Common myeloid progenitor, CD34-positive (primary cell): Measurements from ENCODE around the gene CCDC70.
"Not testable (repeated sequence)": the region's sequence is repeated elsewhere in the genome, so short reads cannot be mapped to it uniquely, and the experiment has no call there.

Experiments
- CTCF ChIA-PET: fragments of 350-600 bp; sonication (Branson Sonifier 250); formaldehyde crosslinking; loops from one replicate; lab custom pipeline; 2021; ENCODE audit warnings: antibody characterized with exemption; lab: Charles Lee
- POLR2A ChIA-PET: fragments of 350-600 bp; sonication (Branson Sonifier 250); formaldehyde crosslinking; loops from one replicate; lab custom pipeline; 2021; ENCODE audit warnings: antibody characterized with exemption; lab: Charles Lee
- DNase-seq, 3 donors: peaks; one replicate each; pipeline versions ENCODE4 v3.0.0 to v3.0.0-alpha.2; 2013
- H3K27ac ChIP-seq, 2 experiments: 1 replicate in 1 of 2; 2 replicates in 1 of 2; pipeline ENCODE4 v1.7.0; 2013; ENCODE audit warnings: inconsistent platforms in 2 of 2, low read length in 2 of 2, mild to moderate bottlenecking in 2 of 2, low read depth in 1 of 2, moderate library complexity in 1 of 2; ENCODE audit not compliant: severe bottlenecking in 2 of 2, insufficient read depth in 1 of 2, poor library complexity in 1 of 2
- H3K27me3 ChIP-seq, 5 experiments: replicated peaks in 2 of 5; 1 replicate in 3 of 5; 2 replicates in 2 of 5; pipeline versions ENCODE4 v1.6.1 to v1.7.0; 2013; ENCODE audit warnings: low read length in 4 of 5, mild to moderate bottlenecking in 2 of 5, moderate library complexity in 2 of 5, inconsistent platforms in 1 of 5; ENCODE audit not compliant: insufficient read depth in 5 of 5, control insufficient read depth in 4 of 5
- H3K36me3 ChIP-seq, 4 experiments: 1 replicate in 2 of 4; 2 replicates in 2 of 4; pipeline versions ENCODE4 v1.6.1 to v1.7.0; 2013; ENCODE audit warnings: low read length in 3 of 4, control low read depth in 1 of 4, mild to moderate bottlenecking in 1 of 4; ENCODE audit not compliant: control insufficient read depth in 4 of 4, insufficient read depth in 4 of 4
- H3K4me1 ChIP-seq, 4 experiments: 1 replicate in 3 of 4; 2 replicates in 1 of 4; pipeline versions ENCODE4 v1.6.1 to v1.7.1; 2013; ENCODE audit warnings: low read length in 3 of 4, mild to moderate bottlenecking in 3 of 4, control low read depth in 1 of 4, inconsistent platforms in 1 of 4, moderate library complexity in 1 of 4; ENCODE audit not compliant: control insufficient read depth in 4 of 4, insufficient read depth in 4 of 4; ENCODE audit errors: control extremely low read depth in 1 of 4
- H3K4me3 ChIP-seq, 7 experiments: 1 replicate in 4 of 7; 2 replicates in 3 of 7; pipeline versions ENCODE4 v1.5.1 to v1.7.0; 2013; ENCODE audit warnings: mild to moderate bottlenecking in 7 of 7, low read length in 6 of 7, moderate library complexity in 6 of 7, inconsistent platforms in 2 of 7, low read depth in 2 of 7, control low read depth in 1 of 7; ENCODE audit not compliant: insufficient read depth in 4 of 7, control insufficient read depth in 1 of 7; ENCODE audit errors: extremely low read depth in 1 of 7
- H3K9me3 ChIP-seq, 5 experiments: 1 replicate in 4 of 5; 2 replicates in 1 of 5; pipeline versions ENCODE4 v1.6.1 to v1.7.1; 2013; ENCODE audit warnings: low read length in 4 of 5, mild to moderate bottlenecking in 2 of 5, inconsistent platforms in 1 of 5, low read depth in 1 of 5, moderate library complexity in 1 of 5; ENCODE audit not compliant: control insufficient read depth in 4 of 5, insufficient read depth in 2 of 5; ENCODE audit errors: control extremely low read depth in 1 of 5
- WGBS: methylation state at CpG from one replicate; pipeline ENCODE4 v1.1.5; 2013; ENCODE audit not compliant: insufficient coverage; 5-methylcytosine and 5-hydroxymethylcytosine counted together

The CCDC70 gene

GRCh38 chr13:51902776-51903175 is 41.0 kb downstream of the CCDC70 start:
- CTCF ChIA-PET, result interaction anchor here (1.6 to 2.2 kb wide), 5 partner anchors 8 to 225 kb away, joined by 3 to 9 read pairs (median 7); partner anchors contain the start of gene NEK5
- H3K27me3 ChIP-seq, result no peaks in the 10 kb centered on the region
- WGBS, result 53% methylated on average over 3 of the region's 4 CpGs
- H3K4me1 ChIP-seq, result peaks cover 0 to 69% (median 9%) of the 10 kb centered on the region in 4 experiments
- POLR2A ChIA-PET, result interaction anchor here (0.6 kb wide), 1 partner anchor 456 kb away, joined by 3 read pairs; no protein-coding TSS in a partner anchor
- no peaks in the 10 kb centered on the region for H3K9me3 ChIP-seq
- H3K27ac ChIP-seq, result no peak overlapping the region
- peak overlapping the region in 1 of 7 experiments; percentile 30 for H3K4me3 ChIP-seq
- peak; percentile 34 to 98 (median 93) for DNase-seq
- H3K36me3 ChIP-seq, result no peaks in the 10 kb centered on the region

DNA sequence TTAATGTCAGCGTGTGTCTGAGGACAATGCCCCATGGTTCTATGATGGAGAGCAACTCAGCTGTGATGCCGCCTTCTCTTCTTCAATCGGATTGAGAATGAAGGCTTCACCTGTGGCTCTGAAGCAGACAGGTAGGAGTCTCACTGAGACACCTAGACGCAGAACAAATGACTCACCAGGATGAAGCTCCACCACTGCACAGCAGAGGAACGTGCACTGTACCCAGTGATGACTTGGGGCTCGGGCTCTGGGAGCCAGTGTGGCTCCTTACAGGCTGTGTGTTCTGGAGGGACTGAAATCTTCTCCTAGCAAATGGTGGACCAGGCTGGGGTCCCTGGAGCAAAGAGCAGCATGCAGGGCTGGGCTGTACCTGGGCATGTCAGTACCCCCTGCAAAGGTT is 44.0 kb downstream of the CCDC70 start:
- H3K27ac ChIP-seq, result no peak overlapping the region
- WGBS, result 90% methylated on average over 4 of the region's 6 CpGs

DNA sequence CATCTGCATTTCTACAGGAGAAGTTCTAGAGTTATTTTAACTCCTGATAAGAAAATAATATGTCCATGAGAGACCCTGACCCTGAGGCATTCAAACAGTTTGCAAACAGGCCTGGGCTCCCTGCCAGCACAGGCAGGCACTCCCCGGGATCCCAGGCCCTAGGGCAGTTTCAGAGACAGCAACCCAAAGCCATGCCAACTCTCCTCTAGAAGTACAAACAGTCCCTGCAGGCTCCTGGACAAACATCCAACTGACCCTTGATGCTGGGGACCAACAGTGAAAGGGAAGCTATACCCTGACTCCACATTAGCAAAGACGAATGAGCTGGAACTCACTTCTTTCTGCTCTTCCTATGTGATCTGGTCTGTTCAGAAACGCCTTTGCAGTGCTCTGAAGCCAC is 44.8 kb downstream of the CCDC70 start:
- no peaks in the 10 kb centered on the region for H3K27me3 ChIP-seq
- no peaks in the 10 kb centered on the region for H3K36me3 ChIP-seq
- no peak overlapping the region for H3K4me3 ChIP-seq
- no peak for DNase-seq
- no peaks in the 10 kb centered on the region for H3K9me3 ChIP-seq
- WGBS, result 92% methylated on average over 3 of the region's 3 CpGs
- no peak overlapping the region for H3K27ac ChIP-seq
- ChIA-PET POLR2A (no interaction called here), CTCF (interaction anchor here (0.9 to 2.1 kb wide), 3 partner anchors 11 to 17 kb away, joined by 3 to 7 read pairs (median 4); no protein-coding TSS in a partner anchor)
- H3K4me1 ChIP-seq, result peaks cover 0 to 56% (median 10%) of the 10 kb centered on the region in 4 experiments

More for the DNA sequence above, 44.0 kb downstream of the CCDC70 start:
- no peaks in the 10 kb centered on the region for H3K36me3 ChIP-seq
- no peaks in the 10 kb centered on the region for H3K9me3 ChIP-seq
- H3K4me1 ChIP-seq, result peaks cover 0 to 60% (median 9%) of the 10 kb centered on the region in 4 experiments
- no peak overlapping the region for H3K4me3 ChIP-seq
- no peak for DNase-seq
- no peaks in the 10 kb centered on the region for H3K27me3 ChIP-seq
- POLR2A ChIA-PET, result no interaction called here
- CTCF ChIA-PET, result interaction anchor here (2.1 kb wide), 1 partner anchor 12 kb away, joined by 7 read pairs; no protein-coding TSS in a partner anchor

DNA sequence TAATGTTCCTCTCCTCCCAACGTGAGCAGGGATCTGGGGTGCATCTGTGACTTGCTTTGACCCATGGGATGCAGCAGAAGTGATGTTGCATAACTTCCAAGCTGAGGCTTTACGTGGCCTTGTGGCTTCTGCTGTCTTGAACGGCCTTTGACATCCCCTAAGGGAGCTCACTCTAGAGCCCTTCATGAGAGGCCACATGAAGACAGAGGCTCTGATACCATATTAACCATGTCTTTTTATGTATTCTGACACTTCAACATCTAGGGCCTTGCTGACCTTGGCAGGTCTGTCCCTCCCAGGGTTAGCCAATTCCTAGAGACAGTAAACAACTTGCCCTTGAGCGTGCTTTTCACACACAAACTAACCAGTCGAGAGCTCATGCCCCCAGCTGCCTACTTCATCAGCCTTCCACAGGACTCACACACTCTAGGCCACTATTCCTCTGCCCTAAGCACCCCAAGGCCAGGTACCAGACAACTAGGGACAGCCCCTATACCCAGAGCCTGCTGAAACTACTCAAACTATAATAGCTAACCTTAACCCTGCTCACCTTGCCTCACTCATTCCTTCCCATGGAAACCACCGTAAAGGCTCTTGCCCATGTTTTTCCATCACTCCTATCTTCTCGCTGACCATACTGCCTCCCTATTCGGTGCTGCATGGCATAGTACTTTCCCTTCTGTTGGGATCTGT is 45.4 kb downstream of the CCDC70 start:
- H3K27ac ChIP-seq, result no peak overlapping the region
- POLR2A ChIA-PET, result no interaction called here
- H3K9me3 ChIP-seq, result no peaks in the 10 kb centered on the region
- CTCF ChIA-PET, result interaction anchor here (0.9 to 2.1 kb wide), 3 partner anchors 11 to 17 kb away, joined by 3 to 7 read pairs (median 4); no protein-coding TSS in a partner anchor
- H3K36me3 ChIP-seq, result no peaks in the 10 kb centered on the region
- H3K4me1 ChIP-seq, result peaks cover 0 to 56% (median 15%) of the 10 kb centered on the region in 4 experiments
- no peaks in the 10 kb centered on the region for H3K27me3 ChIP-seq
- no peak for DNase-seq
- no peak overlapping the region for H3K4me3 ChIP-seq
- WGBS, result 91% methylated on average over 7 of the region's 8 CpGs

GRCh38 chr13:51909265-51909664 is 47.5 kb downstream of the CCDC70 start:
- DNase-seq, POLR2A ChIA-PET, H3K4me3 ChIP-seq, H3K27ac ChIP-seq, H3K36me3 ChIP-seq, H3K9me3 ChIP-seq, H3K27me3 ChIP-seq: not testable (repeated sequence)
- CTCF ChIA-PET, result interaction anchor here (1.8 to 2.8 kb wide), 2 partner anchors 14 to 20 kb away, joined by 6 to 8 read pairs; no protein-coding TSS in a partner anchor
- peaks cover 0 to 58% (median 22%) of the 10 kb centered on the region in 4 experiments for H3K4me1 ChIP-seq
- WGBS, result 100% methylated on average over 2 of the region's 5 CpGs

DNA sequence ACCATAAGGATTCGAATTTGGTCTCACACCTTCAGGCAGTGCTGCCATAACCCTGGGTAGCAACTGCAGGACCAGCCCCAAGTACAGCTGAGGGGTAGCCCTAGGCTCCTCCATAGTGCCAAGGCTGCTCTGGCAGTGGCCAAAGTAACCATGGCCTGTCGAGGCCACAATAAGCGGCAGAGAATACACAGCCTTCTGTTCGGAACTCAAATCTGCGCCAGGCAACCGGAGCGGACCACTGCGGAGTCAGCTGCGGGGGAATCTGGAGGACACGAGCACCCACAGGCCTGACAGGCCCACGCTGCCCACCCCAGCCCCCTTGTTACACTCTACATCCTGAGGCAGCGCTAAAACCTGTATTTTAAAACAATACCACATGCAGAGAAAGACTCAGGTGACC is 48.7 kb downstream of the CCDC70 start:
- H3K9me3 ChIP-seq, result no peaks in the 10 kb centered on the region
- H3K27ac ChIP-seq, result no peak overlapping the region
- POLR2A ChIA-PET, result no interaction called here
- over 99% methylated on average over 10 of the region's 12 CpGs for WGBS
- DNase-seq, result no peak
- peaks cover 0 to 48% (median 19%) of the 10 kb centered on the region in 4 experiments for H3K4me1 ChIP-seq
- no peak overlapping the region for H3K4me3 ChIP-seq
- CTCF ChIA-PET, result interaction anchor here (0.8 to 2.8 kb wide), 6 partner anchors 8 to 90 kb away, joined by 3 to 9 read pairs (median 4); no protein-coding TSS in a partner anchor
- H3K27me3 ChIP-seq, result no peaks in the 10 kb centered on the region
- H3K36me3 ChIP-seq, result no peaks in the 10 kb centered on the region

DNA sequence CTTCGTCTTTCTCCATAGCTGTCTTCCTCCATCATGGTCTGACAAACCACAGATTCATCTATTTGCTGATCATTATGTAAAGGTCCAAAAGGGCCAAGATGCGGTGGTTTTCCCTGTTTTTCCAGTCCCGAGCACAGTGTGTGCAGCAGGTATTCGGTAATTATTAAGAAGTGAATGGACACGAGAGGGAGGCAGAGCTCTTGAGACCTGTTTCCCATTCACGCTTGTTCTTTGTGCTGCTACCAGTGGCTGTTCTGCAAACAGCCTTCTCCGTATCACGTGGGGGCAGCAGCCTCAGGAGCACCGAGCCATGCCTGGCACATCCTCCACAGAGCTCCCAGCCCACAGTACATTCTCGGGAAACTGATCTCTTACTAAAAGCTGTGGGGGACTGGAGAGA is 50.3 kb downstream of the CCDC70 start:
- Histone ChIP-seq H3K4me3 (no peak overlapping the region), H3K4me1 (peaks cover 0 to 33% (median 19%) of the 10 kb centered on the region in 4 experiments), H3K9me3 (no peaks in the 10 kb centered on the region), H3K27me3 (no peaks in the 10 kb centered on the region), H3K27ac (no peak overlapping the region), H3K36me3 (no peaks in the 10 kb centered on the region)
- WGBS, result 88% methylated on average over 7 of the region's 10 CpGs
- ChIA-PET CTCF (interaction anchor here (0.9 to 3.8 kb wide), 13 partner anchors 8 to 287 kb away, joined by 3 to 29 read pairs (median 3); no protein-coding TSS in a partner anchor), POLR2A (no interaction called here)
- DNase-seq, result peak in 1 of 3 donors; percentile 36
